NCI-H146 (cell line): ENCODE measurements around the gene CRTC1.
A peak's percentile ranks its signal among the peaks of the same experiment; 100 is the strongest.

Source experiments
- DNase-seq: peaks from one replicate; lab custom pipeline; 2025; lab: John Stamatoyannopoulos, UW

Gene CRTC1

GRCh38 chr19:18683109-18683957 lies at the start of gene CRTC1:
Gene CRTC1 (plus strand): TSS chr19:18683680. CDS start chr19:18683703, 23 bp downstream.
- DNase-seq: peak; percentile 92

GRCh38 chr19:18634612-18635297 lies 48.7 kb upstream of the CRTC1 start:
- peak; percentile 82 for DNase-seq

GRCh38 chr19:18635831-18636182 lies 47.7 kb upstream of the CRTC1 start:
- DNase-seq: no peak

GRCh38 chr19:18636183-18636968 lies 47.1 kb upstream of the CRTC1 start:
- DNase-seq: peak; percentile 100

- peak; percentile 34 for DNase-seq
These were observed 46.4 kb upstream of the CRTC1 start, which contains the start of gene KLHL26 for GRCh38 chr19:18636969-18637629. Gene KLHL26 (plus strand): TSS chr19:18637028. CDS start chr19:18637055, 27 bp downstream.

- peak; percentile 86 for DNase-seq
These were observed 45.5 kb upstream of the CRTC1 start for GRCh38 chr19:18637673-18638630.

- DNase-seq: no peak
These were observed 43.7 kb upstream of the CRTC1 start for GRCh38 chr19:18639706-18640243.

GRCh38 chr19:18644196-18645034 lies 39.1 kb upstream of the CRTC1 start:
- DNase-seq: no peak

GRCh38 chr19:18645035-18645511 lies 38.4 kb upstream of the CRTC1 start:
- DNase-seq: no peak

- DNase-seq: peak; percentile 78
These were observed 36.7 kb upstream of the CRTC1 start for GRCh38 chr19:18646535-18647370.

GRCh38 chr19:18647371-18647767 lies 36.1 kb upstream of the CRTC1 start:
- no peak for DNase-seq

- no peak for DNase-seq
These were observed 35.7 kb upstream of the CRTC1 start for GRCh38 chr19:18647807-18648206.

- DNase-seq: no peak
These were observed 34.5 kb upstream of the CRTC1 start for GRCh38 chr19:18648973-18649315.

- no peak for DNase-seq
These were observed 34.0 kb upstream of the CRTC1 start for GRCh38 chr19:18649371-18650020.

- no peak for DNase-seq
These were observed 33.5 kb upstream of the CRTC1 start for GRCh38 chr19:18650021-18650390.

- no peak for DNase-seq
These were observed 32.9 kb upstream of the CRTC1 start for GRCh38 chr19:18650468-18651041.

GRCh38 chr19:18651300-18651699 lies 32.2 kb upstream of the CRTC1 start:
- no peak for DNase-seq

GRCh38 chr19:18651733-18652132 lies 31.7 kb upstream of the CRTC1 start:
- DNase-seq: no peak
